K562 (cell line): ENCODE measurements around the gene ERMN. TPM values are rescaled to one million over a fixed set of nuclear protein-coding genes. Genes with fewer than 3 reads are reported as not detected.

Source experiments
- ARNT ChIP-seq, 2 experiments: fragments of 450-650 bp; IDR thresholded peaks; 2 replicates each; pipeline ENCODE4 v1.6.1; 2016; ENCODE audit warnings: mild to moderate bottlenecking in 1 of 2
- BHLHE40 ChIP-seq: IDR thresholded peaks from 2 replicates; pipeline ENCODE4 v1.6.1; 2011; ENCODE audit warnings: low read length, improper control_type of control experiment
- CHAMP1 ChIP-seq: fragments of 450-650 bp; IDR thresholded peaks from 2 replicates; pipeline ENCODE4 v1.6.1; 2016; ENCODE audit warnings: mild to moderate bottlenecking
- FOXK1 ChIP-seq: sonication (generic); formaldehyde crosslinking; IDR thresholded peaks from 2 replicates; pipeline ENCODE4 v1.8.0; 2022; ENCODE audit warnings: missing genetic modification reagents, mild to moderate bottlenecking, borderline replicate concordance
- HMG20B ChIP-seq: fragments of 250-450 bp; sonication (Bioruptor Pico); IDR thresholded peaks from 2 replicates; pipeline ENCODE4 v1.5.0; 2021; ENCODE audit warnings: mild to moderate bottlenecking
- HNRNPK ChIP-seq: fragments of 200-400 bp; formaldehyde crosslinking; IDR thresholded peaks from one replicate; pipeline ENCODE4 v1.6.1; 2018; ENCODE audit warnings: mild to moderate bottlenecking, low read depth, low read length; ENCODE audit not compliant: poor library complexity, severe bottlenecking
- IRF9 ChIP-seq: fragments of 450-650 bp; IDR thresholded peaks from 2 replicates; pipeline ENCODE4 v1.6.1; 2016; ENCODE audit warnings: missing biosample characterization, missing genetic modification characterization
- KLF16 ChIP-seq: IDR thresholded peaks from 2 replicates; pipeline ENCODE4 v1.6.1; 2016; ENCODE audit warnings: antibody characterized with exemption
- MAFK ChIP-seq: IDR thresholded peaks from 2 replicates; pipeline ENCODE4 v1.6.1; 2011; ENCODE audit warnings: low read length, improper control_type of control experiment
- MEF2D ChIP-seq: conservative IDR thresholded peaks from 2 replicates; pipeline ENCODE4 v1.6.1; 2016; ENCODE audit warnings: low read depth, missing genetic modification characterization, missing compliant biosample characterization
- NKRF ChIP-seq: fragments of 450-650 bp; IDR thresholded peaks from 2 replicates; pipeline ENCODE4 v1.6.1; 2016; ENCODE audit warnings: borderline replicate concordance
- PHF21A ChIP-seq: fragments of 450-650 bp; IDR thresholded peaks from 2 replicates; pipeline ENCODE4 v1.6.1; 2017; ENCODE audit warnings: low read depth, borderline replicate concordance
- PTBP1 ChIP-seq: fragments of 200-400 bp; formaldehyde crosslinking; IDR thresholded peaks from 2 replicates; pipeline ENCODE4 v1.6.1; 2017; ENCODE audit warnings: low read depth, low read length
- RNF219 ChIP-seq: fragments of 250-450 bp; sonication (Bioruptor Pico); IDR thresholded peaks from 2 replicates; pipeline ENCODE4 v1.5.0; 2022; ENCODE audit warnings: mild to moderate bottlenecking
- SNAPC5 ChIP-seq: fragments of 250-450 bp; sonication (Bioruptor Pico); IDR thresholded peaks from 2 replicates; pipeline ENCODE4 v1.8.0; 2021; ENCODE audit warnings: moderate library complexity, mild to moderate bottlenecking, inconsistent platforms
- SRSF3 ChIP-seq: fragments of 200-400 bp; formaldehyde crosslinking; IDR thresholded peaks from 2 replicates; pipeline ENCODE4 v1.6.1; 2016; ENCODE audit warnings: mild to moderate bottlenecking, low read length, moderate library complexity; ENCODE audit not compliant: insufficient read depth
- TCF15 ChIP-seq: fragments of 250-450 bp; sonication (Bioruptor Pico); IDR thresholded peaks from 2 replicates; pipeline ENCODE4 v1.8.0; 2022; ENCODE audit warnings: moderate library complexity, mild to moderate bottlenecking, inconsistent platforms
- U2AF2 ChIP-seq: fragments of 200-400 bp; formaldehyde crosslinking; optimal IDR thresholded peaks from 2 replicates; pipeline ENCODE3; 2017; ENCODE audit warnings: low read depth, mild to moderate bottlenecking, low read length
- ZNF134 ChIP-seq: fragments of 250-450 bp; sonication (Bioruptor Pico); conservative IDR thresholded peaks from 2 replicates; pipeline ENCODE4 v1.4.0; 2020
- polyA plus RNA-seq, 8 experiments: library from polyadenylated mRNA; depleted of rRNA in 4 of 8; stranded (reverse) in 5 of 8; unstranded in 3 of 8; fragments of >200 nt; fragmentation: Nextera tagmentation in 2 of 8; fragmentation: Illumina TruSeq in 1 of 8; extraction: Ambion mirVana in 2 of 8; extraction: Trizol in 1 of 8; gene quantifications; 2 replicates each; pipeline versions ENCODE4 v1.2.1 to v1.2.3, GENCODE V29; 2011 to 2014; ENCODE audit warnings: inconsistent platforms in 1 of 8, missing spikeins in 1 of 8
- total RNA-seq, 7 experiments: library from RNA; depleted of rRNA in 6 of 7; stranded (reverse); fragments of >200 nt in 6 of 7; fragmentation: Illumina TruSeq in 2 of 7; extraction: Trizol in 2 of 7; gene quantifications; 2 replicates each; pipeline versions ENCODE4 v1.2.1 to v1.2.3, GENCODE V29; 2011 to 2021; ENCODE audit warnings: low replicate concordance in 1 of 7

ERMN gene
- total and polyA plus RNA-seq, 9 of the 15 experiments (the other 6 are each of a cell fraction or from before 2014, with no cell fraction given): 0.03 to 0.11 (median 0.05) TPM; not detected in 3

- TF ChIP-seq RNF219 (CRISPR knock-in tag): no peak
- no peak for TF ChIP-seq MAFK
- TF ChIP-seq U2AF2: no peak
- no peak for TF ChIP-seq HMG20B
- no peak for TF ChIP-seq PHF21A
- TF ChIP-seq CHAMP1: 0 out of 2 replicates have a peak, but pooled peaks have one; percentile 23
- TF ChIP-seq HNRNPK: no peak
- TF ChIP-seq KLF16: no peak
- TF ChIP-seq MEF2D (tag): no peak
- TF ChIP-seq PTBP1: no peak
- TF ChIP-seq TCF15: no peak
- no peak for TF ChIP-seq SRSF3
- TF ChIP-seq ARNT (IDR thresholded peaks at IDR 0.05): no peak
- TF ChIP-seq NKRF: no peak
- no peak; the same call in 1 of the 2 replicates for TF ChIP-seq ZNF134 (CRISPR knock-in tag)
- TF ChIP-seq FOXK1 (CRISPR knock-in tag): 0 out of 2 replicates have a peak, but pooled peaks have one; percentile 43
- peak; percentile 33; the same call in 1 of the 2 replicates for TF ChIP-seq BHLHE40
- TF ChIP-seq IRF9 (tag): no peak
- TF ChIP-seq SNAPC5 (CRISPR knock-in tag): no peak
Measured at GRCh38 chr2:157327621-157328500, 2.2 kb upstream of the ERMN start (continued).
